ENCODE measurements around the gene ZNF440.

- TF ChIP-seq POLR2A (IDR thresholded peaks at IDR 0.05), result no peak
- no peak for TF ChIP-seq CTCF (IDR thresholded peaks at IDR 0.05)
Observed at GRCh38 chr19:11872624-11873023, 58.6 kb downstream of the ZNF440 start.
